Measurements from ENCODE around the gene LARP7. TPM values are rescaled to one million over a fixed set of nuclear protein-coding genes. Genes with fewer than 3 reads are reported as not detected.

Gene LARP7
- total RNA-seq, 1 donor from 2014 or later = 30.6 TPM

Other genes starting within 250 kb of the LARP7 start
- 2.2 TPM for gene NEUROG2, start 121.0 kb upstream of the LARP7 start, total RNA-seq (ENCODE audit: insufficient read depth, low replicate concordance)
- 11.1 TPM for gene ZGRF1, start 234 bp upstream of the LARP7 start, total RNA-seq (ENCODE audit: insufficient read depth, low replicate concordance)